ENCODE measurements around the gene SLC39A7. TPM values are rescaled to one million over a fixed set of nuclear protein-coding genes. Genes with fewer than 3 reads are reported as not detected.

The SLC39A7 gene
- total and polyA plus RNA-seq, 2 donors (not counting 3 experiments of a cell fraction or from before 2014, with no cell fraction given), result 99.8 to 129 TPM

DNA sequence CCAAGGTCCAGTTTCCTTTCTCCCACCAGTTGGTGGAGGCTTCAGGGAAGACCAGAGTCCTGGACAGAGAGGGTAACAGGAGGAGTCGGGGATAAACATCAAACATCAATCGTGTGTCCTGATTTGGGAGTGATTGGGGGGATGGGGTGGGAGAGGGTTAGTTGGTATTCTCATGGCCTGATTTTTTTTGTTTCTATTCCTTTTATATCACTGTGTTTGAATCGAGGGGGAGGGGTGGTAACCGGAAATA lies 3.4 kb downstream of the SLC39A7 start:
- no TSS peak for BruUV-seq (replicated peaks)
- intact Hi-C loops (cut with micrococcal nuclease), result loop anchor here (5.0 kb wide), 2 partner anchors 108 to 232 kb away; partner anchors contain the start of gene TAPBP
- Histone ChIP-seq H3K4me1 (ENCODE audit: control insufficient read depth, extremely low read depth, insufficient read depth, low read length) (peaks cover 38% of the 10 kb centered on the region), H3K9me3 (replicated peaks; ENCODE audit: control insufficient read depth, insufficient read depth, low read length) (no peaks in the 10 kb centered on the region), H3K4me2 (ENCODE audit: insufficient read depth, low read length) (no peak overlapping the region), H3K27ac (ENCODE audit: insufficient read depth, low read depth, low read length) (no peak overlapping the region), H3K9ac (replicated peaks; ENCODE audit: extremely low read depth, insufficient read depth, low read length) (no peak overlapping the region), H4K20me1 (replicated peaks; ENCODE audit: control insufficient read depth, extremely low read depth, insufficient read depth, low read length) (no peaks in the 10 kb centered on the region), H3K9me1 (replicated peaks; ENCODE audit: control insufficient read depth, extremely low read depth, insufficient read depth, low read length) (no peaks in the 10 kb centered on the region), H3K4me3 (replicated peaks in 1 of 3; ENCODE audit: insufficient read depth in 1 of 3, low read depth in 1 of 3, low read length in 3 of 3) (no peak overlapping the region), H3K27me3 (ENCODE audit: control insufficient read depth in 2 of 2, insufficient read depth in 2 of 2, low read length in 2 of 2) (no peaks in the 10 kb centered on the region), H3K79me2 (ENCODE audit: control insufficient read depth, insufficient read depth, low read length) (peaks cover 35% of the 10 kb centered on the region), H2AFZ (ENCODE audit: low read depth, low read length) (no peak overlapping the region), H3K36me3 (ENCODE audit: control insufficient read depth in 2 of 2, extremely low read depth in 1 of 2, insufficient read depth in 2 of 2, low read length in 2 of 2) (peaks cover 12 to 15% of the 10 kb centered on the region in 2 experiments)
- dilution Hi-C loops (cut with MboI; ENCODE audit: extremely low pct_ligation_motif_present, low sequenced_read_pairs), result no loop called here
- POLR2A ChIA-PET, result interaction anchor here (0.9 kb wide), 1 partner anchor 232 kb away, joined by 3 read pairs; no protein-coding TSS in a partner anchor
- TF ChIP-seq FOS (IDR thresholded peaks at IDR 0.05; ENCODE audit: borderline replicate concordance, insufficient read depth, low read length), result no peak
- no peak for TF ChIP-seq MYC (IDR thresholded peaks at IDR 0.05; ENCODE audit: low read depth, low read length)
- TF ChIP-seq EZH2 (IDR thresholded peaks at IDR 0.05; ENCODE audit: borderline replicate concordance, low read depth, low read length, severe bottlenecking), result no peak
- no peak for TF ChIP-seq MAX (IDR thresholded peaks at IDR 0.05; ENCODE audit: insufficient read depth, insufficient read length)
- TF ChIP-seq JUN (IDR thresholded peaks at IDR 0.05; ENCODE audit: borderline replicate concordance, insufficient read depth, insufficient read length, low read depth), result no peak
- no peak for TF ChIP-seq GATA2 (IDR thresholded peaks at IDR 0.05; ENCODE audit: insufficient read depth, insufficient read length, low read depth, low read length)
- no peak for TF ChIP-seq CTCF (IDR thresholded peaks at IDR 0.05; ENCODE audit: extremely low read depth in 1 of 2, insufficient read depth in 1 of 2, low read depth in 1 of 2, low read length in 2 of 2)
- no peak for TF ChIP-seq POLR2AphosphoS5 (IDR thresholded peaks at IDR 0.05; ENCODE audit: insufficient read depth, low read depth, low read length)
- TF ChIP-seq POLR2A (IDR thresholded peaks at IDR 0.05; ENCODE audit: low read depth, low read length), result no peak
- DNase-seq (ENCODE audit: low read depth, low spot score) (no peak), FAIRE-seq (no peak)
- CTCF ChIA-PET, result interaction anchor here (1.0 to 1.7 kb wide), 2 partner anchors 45 to 215 kb away, joined by 4 to 13 read pairs; no protein-coding TSS in a partner anchor

All from endothelial cell of umbilical vein (primary cell).